Fibroblast of mammary gland (primary cell): ENCODE results near the gene ANKRD44.

Experiments
- DNase-seq: peaks from one replicate; pipeline ENCODE4 v3.0.0-alpha.2; 2010; ENCODE audit warnings: low read depth
- H3K4me3 ChIP-seq: 2 replicates; pipeline ENCODE4 v1.5.1; 2011; ENCODE audit warnings: low read depth, mild to moderate bottlenecking, low read length, moderate library complexity; ENCODE audit not compliant: control insufficient read depth
- TF ChIP-seq, protein P1 (sequence below): conservative IDR thresholded peaks from 2 replicates; pipeline ENCODE4 v1.5.1; 2011; ENCODE audit warnings: low read depth, low read length, inconsistent platforms; ENCODE audit not compliant: control insufficient read depth, insufficient read depth

The ANKRD44 gene

DNA sequence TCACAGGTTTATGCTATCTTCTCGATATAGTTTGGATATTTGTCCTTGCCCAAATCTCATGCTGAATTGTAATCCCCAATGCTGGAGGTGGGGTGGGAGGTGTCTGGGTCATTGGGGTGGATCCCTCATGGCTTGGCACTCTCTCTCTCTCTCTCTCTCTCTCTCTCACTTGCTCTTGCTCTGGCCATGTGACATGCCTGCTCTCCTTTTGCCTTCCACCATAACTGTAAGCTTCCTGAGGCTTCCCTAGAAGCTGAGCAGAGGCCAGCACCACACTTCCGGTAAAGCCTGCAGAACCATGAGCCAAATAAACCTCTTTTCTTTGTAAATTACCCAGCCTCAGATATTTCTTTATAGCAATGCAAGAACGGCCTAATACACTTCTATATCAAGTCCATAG lies 342.8 kb downstream of the ANKRD44 start:
- no peak overlapping the region for H3K4me3 ChIP-seq
- TF ChIP-seq, protein P1, sequence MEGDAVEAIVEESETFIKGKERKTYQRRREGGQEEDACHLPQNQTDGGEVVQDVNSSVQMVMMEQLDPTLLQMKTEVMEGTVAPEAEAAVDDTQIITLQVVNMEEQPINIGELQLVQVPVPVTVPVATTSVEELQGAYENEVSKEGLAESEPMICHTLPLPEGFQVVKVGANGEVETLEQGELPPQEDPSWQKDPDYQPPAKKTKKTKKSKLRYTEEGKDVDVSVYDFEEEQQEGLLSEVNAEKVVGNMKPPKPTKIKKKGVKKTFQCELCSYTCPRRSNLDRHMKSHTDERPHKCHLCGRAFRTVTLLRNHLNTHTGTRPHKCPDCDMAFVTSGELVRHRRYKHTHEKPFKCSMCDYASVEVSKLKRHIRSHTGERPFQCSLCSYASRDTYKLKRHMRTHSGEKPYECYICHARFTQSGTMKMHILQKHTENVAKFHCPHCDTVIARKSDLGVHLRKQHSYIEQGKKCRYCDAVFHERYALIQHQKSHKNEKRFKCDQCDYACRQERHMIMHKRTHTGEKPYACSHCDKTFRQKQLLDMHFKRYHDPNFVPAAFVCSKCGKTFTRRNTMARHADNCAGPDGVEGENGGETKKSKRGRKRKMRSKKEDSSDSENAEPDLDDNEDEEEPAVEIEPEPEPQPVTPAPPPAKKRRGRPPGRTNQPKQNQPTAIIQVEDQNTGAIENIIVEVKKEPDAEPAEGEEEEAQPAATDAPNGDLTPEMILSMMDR = no peak
- no peak for DNase-seq

- DNase-seq = peak; percentile 67
- TF ChIP-seq, protein P1 = no peak
- peak overlapping the region; percentile 30 for H3K4me3 ChIP-seq
These were observed 343.5 kb downstream of the ANKRD44 start for GRCh38 chr2:196967116-196967515.

GRCh38 chr2:196966061-196966460 lies 344.5 kb downstream of the ANKRD44 start:
- TF ChIP-seq, protein P1 = no peak
- no peak for DNase-seq
- no peak overlapping the region for H3K4me3 ChIP-seq

GRCh38 chr2:196965651-196966050 lies 344.9 kb downstream of the ANKRD44 start:
- TF ChIP-seq, protein P1 = no peak
- no peak overlapping the region for H3K4me3 ChIP-seq
- no peak for DNase-seq

DNA sequence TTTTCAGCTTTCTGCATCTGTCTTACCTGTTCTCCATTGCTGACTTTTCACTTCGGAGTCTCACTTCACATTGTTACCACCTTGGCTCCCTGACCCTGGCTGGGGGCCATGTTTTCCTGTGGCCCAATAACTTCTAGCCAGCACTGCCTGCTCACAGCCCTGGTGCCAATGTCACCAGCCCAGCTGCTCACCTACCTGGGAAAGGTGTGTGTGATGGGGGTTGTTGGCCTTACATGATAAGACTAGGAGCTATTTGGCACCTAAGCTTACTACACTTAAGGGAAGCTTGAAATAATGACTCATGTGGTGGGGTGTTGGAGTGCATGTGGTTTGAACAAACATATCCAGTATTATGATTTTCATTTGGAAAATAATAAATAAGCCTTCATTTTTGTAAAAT lies 346.6 kb downstream of the ANKRD44 start:
- no peak for DNase-seq
- TF ChIP-seq, protein P1 = no peak
- no peak overlapping the region for H3K4me3 ChIP-seq

GRCh38 chr2:196963043-196963442 lies 347.5 kb downstream of the ANKRD44 start:
- no peak overlapping the region for H3K4me3 ChIP-seq
- DNase-seq = no peak
- TF ChIP-seq, protein P1 = no peak

DNA sequence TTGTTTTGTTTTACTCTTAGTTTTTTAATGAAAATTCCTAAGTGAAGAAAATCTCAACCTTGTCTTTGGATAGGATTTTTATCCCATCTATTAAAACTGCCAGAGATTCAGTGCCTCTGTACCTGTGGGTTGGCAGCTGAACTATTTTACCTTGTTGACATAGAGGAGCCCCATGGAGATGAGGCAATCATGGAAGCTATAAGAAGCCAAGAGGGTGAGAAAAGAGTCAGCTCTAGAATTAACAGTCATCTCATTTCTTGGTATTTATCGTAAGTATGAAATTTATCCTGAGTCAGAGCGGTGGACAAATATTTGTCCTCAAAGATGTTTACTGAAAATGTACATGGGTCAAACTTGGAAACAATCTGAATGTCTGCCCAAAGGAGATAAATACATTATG lies 348.3 kb downstream of the ANKRD44 start:
- H3K4me3 ChIP-seq = no peak overlapping the region
- TF ChIP-seq, protein P1 = no peak
- no peak for DNase-seq
